HG03045 (cell line): Measurements from ENCODE around the gene GRIK4.
A peak's percentile ranks its signal among the peaks of the same experiment; 100 is the strongest.

ENCODE experiments used
- ATAC-seq: cut with Tn5 transposase; IDR thresholded peaks from one replicate; pipeline ENCODE4 v1.9.1; 2021; ENCODE audit warnings: mild to moderate bottlenecking, moderate library complexity; ENCODE audit not compliant: unreplicated experiment

The GRIK4 gene

DNA sequence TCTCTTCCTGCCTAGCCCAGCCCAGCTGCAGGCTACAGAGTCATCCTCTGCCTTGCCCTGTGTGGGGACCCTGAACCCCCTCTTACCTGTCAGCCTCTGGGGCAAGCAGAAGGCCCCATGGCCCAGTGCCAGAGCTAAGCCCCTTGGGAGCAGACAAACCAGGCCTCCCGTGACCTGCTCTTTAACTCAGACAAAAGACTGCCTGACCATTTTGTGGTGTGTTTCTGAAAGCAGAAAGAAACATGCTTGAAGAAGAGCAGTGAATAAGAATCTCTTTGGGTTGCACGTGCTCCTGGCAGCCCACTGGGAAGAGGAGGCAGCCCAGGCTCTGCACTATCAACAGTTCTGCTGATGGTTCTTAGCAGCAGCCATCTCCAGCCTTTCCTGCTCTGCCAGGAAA lies 118.6 kb downstream of the GRIK4 start:
- no peak for ATAC-seq

DNA sequence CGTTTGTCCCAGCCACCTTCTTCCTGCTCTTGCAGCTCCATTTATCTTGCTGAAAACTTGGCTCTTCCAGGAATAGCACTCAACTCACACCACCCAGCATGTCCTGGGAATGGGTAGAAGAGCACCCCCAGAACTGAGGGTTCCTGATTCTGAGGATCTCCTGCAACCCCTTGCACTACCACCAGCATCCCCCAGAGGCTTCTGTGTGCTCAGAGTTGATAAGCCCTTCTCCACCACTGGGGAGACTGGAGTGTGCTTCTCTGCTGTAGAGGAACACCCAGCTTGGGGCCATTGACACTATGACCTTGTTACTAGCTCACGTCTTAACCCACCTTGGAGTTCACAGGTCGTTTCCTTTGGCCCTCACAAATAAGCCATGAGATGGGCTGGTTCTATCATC lies 121.0 kb downstream of the GRIK4 start:
- no peak for ATAC-seq

DNA sequence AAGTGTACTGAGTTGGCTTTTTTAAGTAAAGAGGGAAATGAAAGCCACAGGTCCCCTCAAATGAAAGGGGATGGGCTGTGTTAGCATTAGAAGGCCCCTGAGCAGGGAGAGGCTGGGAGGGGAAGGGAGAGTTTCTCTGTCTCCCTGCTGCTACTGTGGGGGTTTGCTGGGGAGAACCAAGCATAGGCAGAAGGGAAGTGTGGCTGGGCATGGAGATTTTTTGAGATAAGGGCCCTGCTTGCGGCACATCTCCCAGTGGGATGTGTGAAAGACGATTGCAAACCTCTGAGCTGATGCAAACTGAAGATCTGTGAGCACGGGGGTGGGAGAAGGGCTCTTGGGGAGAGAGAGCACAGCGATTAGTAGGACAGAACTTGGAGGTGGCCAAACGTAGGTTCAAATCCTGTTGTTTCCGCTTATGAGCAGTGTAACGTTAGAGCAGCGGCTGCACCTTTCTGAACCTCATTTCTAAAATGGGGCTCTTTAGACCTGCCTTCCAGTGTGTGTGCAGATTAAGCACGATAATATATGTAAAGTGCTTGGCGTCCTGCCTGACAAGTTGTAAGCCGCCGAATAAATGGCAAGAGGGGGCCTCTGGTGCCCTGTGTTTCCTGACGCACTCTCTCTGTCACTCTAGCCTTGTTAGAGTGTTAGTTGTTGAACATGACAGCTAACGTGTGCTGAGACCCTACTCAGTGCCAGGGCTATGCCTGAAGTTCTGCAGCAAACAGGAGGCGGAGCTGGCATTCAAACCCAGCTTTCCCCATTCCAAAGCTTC lies 122.3 kb downstream of the GRIK4 start:
- no peak for ATAC-seq

DNA sequence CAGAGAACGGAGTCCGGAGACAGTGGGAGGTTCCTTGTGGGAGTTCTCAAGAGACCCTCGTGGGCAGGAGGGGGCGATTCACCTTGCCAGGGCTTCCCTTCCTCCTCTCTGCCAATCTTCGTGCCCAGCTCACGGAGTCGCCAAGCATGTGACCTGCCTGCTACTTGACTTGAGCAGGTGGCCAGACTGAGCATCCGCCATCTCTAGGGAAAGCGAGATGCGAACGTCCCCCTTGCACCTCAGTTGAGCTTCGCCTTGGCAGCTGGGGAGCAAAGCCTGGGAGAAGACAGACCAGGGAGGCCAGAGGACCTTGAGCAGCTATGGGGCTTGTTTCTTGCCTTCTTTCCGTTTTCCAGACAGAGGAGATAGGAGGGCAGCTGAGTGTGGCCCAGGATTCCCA lies 123.2 kb downstream of the GRIK4 start:
- no peak for ATAC-seq

DNA sequence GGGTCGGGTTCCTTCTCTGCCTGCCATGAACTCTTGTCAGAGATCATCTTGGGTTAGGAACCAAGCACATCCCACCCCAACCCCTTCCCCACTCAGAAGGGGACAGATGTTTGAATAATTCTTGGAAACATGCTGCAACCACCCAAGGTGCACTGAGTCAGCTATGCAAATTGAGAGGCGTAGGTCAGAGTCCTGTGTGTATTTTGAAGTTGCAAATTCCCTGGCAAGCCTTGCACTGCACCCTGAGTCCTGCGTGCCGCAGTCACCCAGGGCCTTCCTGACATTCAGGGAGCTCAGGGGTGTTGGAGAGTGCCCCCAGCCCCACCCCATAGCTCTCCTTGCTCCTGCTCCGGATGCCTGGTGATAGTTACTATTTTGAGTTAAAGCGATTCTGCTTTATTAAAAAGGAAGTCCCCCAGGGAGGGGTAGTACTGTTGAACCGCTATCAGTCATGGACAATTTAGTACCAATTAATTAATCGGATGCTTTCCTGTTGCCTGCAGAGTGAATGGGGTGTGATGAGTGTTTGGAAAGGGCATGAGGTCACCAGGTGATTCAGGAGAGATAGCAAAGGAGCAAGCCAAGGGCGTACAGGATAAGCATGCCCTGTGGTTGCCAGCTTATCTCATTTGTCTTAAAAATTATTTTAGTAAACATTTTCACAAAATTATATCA lies 123.7 kb downstream of the GRIK4 start:
- ATAC-seq, result no peak

DNA sequence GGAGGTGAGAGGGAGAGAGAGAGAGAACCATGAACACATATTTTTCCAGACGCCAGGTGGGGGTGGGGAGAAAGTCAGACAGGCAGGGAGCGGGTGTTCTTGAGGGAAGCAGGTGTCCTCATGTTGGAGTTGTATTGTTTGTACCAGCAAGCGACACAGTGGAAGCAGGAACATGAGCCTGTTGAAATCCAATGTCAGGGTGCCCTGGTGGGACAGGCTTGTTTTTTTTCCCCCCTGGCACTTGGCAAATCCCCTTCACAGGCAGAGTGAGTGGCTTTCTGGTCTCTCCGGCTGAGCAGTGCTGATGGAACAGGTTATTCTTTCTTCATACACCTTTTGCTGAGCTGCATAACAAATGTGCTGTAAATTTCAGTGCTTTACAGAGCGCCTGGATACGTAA lies 125.6 kb downstream of the GRIK4 start:
- ATAC-seq, result no peak

DNA sequence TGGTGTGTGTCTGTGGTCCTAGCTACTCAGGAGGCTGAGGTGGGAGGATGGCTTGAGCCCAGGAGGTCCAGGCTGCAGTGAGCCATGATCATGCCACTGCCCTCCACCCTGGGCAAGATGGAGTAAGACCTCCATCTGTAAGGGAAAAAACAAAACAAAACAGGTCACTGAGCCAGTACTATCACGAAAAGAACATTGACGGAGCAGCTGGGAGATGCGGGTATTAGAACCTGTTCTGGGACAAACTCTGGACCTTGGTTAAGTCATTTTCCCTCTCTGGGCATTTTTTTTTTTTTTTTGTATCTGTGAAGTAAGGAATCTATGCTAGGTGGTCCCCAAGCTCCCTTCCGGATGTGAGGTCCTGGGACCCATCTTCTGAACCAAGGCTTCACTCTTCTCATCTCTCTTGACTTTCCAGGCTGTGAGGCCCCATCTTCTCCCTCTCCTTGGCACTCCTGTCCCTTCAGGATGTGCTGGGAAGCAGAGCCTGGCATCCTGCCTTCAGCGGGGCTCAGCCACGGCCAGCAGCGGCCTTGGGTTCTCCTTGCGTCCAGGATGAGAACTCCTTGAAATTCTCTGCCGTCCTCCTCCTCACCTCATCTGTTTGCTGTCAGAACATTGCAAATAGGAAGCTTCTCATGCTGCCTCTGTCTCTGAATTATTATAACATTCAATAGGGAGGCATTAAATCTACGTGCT lies 130.8 kb downstream of the GRIK4 start:
- ATAC-seq, result no peak

DNA sequence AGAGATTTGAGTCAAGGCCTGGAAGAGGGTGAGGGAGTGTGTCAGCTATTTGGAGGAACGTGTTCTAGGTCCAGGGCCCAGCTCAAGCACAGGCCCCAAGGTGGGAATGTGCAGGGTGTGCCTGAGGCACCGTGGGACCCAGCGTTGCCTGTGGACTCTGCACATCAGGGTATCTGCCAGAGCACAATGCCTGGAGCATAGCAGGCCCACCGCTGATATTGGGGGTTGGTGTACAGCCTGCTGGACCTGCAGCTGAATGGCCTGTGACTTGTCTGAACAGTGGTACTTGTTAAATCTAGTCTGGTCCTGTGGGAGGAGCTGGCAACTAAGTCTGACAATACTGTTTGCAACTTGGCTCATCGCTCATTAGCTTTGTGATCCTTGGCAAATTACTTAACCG lies 131.7 kb downstream of the GRIK4 start:
- no peak for ATAC-seq

DNA sequence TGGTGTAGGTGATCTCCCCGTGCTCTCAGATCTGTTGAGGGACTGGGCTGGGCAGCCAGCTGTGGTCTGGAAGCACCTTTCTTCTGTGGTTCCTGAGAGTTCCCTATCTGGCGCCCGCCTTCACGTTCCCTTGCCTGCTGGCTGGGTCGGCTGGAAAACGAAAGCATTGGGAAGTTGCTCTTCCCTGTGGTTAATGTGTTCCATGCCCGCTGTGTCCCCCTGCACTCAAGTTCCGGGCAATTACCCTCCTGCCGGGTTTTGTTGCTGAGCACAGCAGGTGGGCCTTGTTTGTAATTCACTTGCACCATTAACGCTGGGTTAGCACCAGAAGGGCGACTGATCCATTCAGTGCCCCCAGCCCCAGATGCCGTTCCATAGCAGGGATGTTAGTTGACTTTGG lies 134.1 kb downstream of the GRIK4 start:
- ATAC-seq, result no peak

DNA sequence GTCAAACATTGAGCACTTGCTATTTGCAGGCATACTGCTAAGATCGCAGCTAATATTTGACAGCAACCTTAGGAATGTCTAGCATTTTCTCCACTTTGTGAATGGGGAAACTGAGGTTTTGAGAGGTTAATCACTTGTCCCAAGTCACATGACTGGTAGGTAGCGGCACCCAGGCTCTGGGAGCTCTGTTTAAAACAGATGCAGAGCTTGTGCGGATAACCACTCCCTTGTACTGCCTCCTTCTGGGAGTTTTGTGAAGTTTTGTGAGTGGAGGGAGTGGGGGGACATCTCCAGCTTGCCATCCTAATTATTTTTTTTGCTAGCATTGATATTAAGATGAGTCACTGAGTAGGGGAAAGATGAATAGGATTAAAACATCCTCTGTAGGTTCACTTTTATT lies 134.7 kb downstream of the GRIK4 start:
- ATAC-seq, result no peak

DNA sequence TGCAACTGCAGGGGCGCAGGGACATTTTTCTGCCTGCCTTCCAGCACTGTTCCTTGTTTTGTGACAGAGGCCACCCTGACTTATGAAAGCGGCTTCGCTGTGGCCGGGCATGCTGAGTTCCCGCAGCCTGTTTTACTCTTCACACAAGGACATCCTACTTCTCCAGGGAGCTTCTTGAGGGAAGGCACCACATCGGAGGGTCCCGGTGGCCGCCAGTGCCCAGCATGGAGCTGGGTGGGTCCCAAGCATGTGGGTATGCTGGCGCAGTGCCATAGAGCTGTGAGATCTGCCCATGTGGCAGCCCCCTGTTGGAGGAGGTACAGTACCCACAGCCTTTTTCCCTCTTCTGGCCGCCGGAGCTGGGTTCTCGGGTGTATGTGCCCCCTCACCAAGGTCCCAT lies 136.1 kb downstream of the GRIK4 start:
- ATAC-seq, result no peak

DNA sequence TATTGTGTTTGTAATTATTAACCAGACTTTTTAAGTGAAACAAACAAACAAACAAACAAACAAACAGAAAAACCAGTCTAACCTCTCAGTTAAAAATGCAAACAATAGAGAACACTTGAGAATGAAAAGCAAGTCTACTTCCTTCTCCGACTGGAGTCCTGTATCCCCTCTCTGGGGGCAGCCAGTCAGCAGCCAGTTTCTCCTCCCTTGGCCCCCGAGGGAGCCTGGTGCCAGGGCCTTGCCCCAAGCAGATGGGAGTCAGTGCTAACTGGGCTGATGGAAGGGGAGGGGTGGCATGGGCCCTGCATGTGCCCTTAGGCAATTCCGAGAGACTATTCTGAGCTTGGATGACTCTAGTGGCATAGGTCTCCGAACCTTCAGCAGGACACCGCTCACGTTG lies 137.2 kb downstream of the GRIK4 start:
- ATAC-seq, result no peak

DNA sequence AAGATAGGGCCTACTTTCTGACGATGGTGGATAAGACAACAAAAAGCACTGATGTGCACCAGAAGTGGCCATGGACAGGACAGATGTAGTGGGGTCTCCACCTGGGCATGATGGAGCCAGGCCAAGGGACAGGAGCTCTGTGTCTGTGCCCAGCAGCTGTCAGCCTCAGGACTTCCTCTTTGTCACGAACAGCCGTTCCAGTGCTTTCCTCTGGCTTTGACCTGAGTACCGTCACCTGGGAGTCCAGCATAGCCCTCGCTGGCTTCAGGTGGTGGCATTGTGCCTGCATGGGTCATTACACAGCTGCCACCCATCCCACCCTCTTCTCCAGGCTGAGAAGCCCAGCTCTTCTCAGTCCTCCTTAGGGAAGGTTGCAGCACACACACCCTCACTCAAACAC lies 137.8 kb downstream of the GRIK4 start:
- ATAC-seq, result no peak

DNA sequence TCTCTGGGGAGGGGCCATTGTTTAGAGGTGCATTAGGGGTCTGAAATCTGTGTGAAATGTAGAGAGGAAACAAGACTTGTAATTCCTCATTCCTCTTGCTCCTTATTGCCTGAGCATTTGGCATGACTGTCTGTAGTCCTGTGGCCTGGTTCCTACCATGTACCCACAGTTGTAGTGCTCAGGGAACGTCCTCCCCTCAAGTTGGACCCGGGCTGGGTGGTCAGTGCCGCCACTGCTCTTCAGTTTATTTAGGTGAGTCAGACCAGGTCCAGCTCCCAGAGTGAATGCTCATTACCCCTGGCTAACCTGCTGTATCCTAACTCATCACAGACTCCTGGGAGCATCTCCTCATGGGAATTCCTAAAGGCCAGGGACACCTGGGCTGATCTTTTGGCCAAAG lies 139.8 kb downstream of the GRIK4 start:
- no peak for ATAC-seq

DNA sequence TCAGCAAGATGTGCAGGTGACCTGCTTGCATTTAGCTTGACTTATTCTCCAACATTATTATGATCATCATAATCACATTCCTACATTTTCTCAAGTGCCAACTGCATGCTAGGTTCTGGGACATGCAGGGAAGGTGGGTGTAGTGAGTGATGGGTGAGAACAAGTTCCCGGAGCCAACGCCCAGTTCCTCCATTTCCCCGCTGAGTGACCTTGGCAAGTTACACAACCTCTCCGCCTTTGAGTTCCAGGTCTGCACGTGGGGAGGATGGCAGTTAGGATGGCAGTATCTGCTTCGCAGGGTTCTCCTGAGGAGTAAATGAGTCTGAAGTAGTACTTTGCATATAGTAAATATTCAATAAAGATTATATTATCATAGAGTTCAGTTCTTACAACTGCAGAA lies 140.3 kb downstream of the GRIK4 start:
- ATAC-seq, result no peak

DNA sequence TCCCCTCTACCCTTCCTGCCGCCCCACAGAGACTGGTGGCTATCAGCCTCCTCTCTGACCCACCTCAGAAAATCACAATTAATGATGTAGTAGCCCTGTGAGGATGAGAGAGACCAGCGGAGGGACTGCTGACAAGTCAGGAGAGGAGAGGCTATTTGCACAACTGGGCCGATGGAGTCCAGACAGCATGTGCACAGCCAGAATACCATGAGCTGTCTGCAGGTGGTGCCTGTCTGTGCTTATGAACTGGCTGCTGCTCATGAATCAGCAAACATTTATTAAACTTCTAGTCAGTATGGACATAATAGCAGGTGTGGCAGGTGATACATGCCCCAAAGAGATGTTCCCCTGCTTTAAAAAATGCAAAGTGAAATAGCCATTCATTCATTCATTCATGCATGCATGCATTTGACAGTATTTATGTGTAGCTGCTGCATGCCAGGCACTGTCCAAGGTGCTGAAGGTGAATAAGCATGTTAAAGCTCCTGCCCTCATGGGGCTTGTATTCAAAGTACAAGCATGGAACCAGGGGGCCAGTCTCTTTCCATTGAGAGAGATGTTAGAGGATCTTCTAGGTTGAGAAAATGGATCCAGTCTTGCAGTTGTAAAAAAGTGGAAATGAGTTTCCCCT lies 141.3 kb downstream of the GRIK4 start:
- no peak for ATAC-seq

DNA sequence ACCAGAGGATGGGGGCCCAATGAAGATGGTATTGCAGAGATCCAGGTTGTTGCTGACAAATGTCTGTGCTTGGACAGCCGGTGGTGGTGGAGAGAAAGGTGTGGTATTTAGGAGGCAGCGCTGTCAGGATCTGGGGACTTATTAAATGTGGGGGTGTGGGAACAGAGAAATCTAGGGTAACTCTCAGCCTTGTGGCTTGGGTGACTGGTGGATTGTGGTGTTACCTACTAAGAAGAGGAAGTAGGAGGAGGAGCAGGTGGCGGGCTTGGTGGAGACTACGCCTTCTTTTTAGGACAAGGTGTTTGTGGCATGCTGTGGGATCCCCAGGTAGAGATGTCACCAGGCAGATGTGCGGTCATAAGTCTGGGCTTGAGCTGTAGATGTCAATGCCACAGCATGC lies 144.0 kb downstream of the GRIK4 start:
- ATAC-seq, result no peak

DNA sequence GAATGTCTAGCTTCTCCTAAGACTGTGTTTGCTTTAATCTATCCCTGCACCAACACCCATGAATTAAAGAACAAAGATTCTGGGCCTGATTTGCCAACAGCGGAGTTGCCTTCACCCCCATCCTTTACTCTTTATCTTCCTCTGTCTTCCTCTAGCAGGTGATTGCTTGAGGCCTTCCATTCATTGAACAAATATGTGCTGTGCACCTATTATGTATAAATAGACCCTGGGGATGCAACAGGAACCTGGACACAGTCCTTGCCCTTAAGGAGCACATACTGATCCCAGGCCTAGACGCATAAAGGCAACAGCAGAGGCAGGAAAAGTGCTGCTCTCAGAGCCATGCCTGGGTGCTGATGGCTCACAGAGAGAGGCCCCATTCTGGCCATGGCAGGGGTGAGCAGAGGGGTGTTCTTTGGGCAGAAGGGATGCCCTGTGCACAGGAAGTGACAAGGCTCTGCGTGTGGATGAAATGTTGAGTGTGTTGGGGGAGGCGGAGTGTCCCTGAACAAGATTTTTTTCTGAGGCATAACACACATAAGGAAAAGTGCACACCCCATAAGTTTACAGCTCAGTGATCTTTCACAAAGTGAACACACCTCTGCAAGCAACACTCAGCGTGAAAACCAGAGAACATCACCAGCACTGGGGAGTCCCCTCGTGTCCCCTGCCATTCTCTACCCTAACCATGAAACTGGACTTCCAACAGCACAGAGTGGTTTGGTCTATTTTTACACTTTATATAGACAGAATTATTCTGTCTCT lies 145.9 kb downstream of the GRIK4 start:
- ATAC-seq, result peak; percentile 55

DNA sequence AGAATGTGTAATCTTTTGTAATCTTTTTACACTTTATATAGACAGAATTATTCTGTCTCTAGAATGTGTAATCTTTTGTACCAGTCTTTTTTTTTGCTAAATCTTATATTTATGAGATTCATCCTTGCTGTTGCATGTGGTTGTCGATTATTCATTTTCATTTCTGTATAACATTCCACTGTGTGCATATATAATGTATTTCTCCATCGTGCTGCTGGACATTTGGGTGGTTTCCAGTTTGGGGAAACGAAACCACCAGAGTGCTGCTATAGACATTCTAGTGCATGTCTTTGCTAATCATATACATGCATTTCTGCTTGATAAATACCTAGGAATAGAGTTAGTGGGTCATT lies 146.5 kb downstream of the GRIK4 start:
- peak; percentile 53 for ATAC-seq

DNA sequence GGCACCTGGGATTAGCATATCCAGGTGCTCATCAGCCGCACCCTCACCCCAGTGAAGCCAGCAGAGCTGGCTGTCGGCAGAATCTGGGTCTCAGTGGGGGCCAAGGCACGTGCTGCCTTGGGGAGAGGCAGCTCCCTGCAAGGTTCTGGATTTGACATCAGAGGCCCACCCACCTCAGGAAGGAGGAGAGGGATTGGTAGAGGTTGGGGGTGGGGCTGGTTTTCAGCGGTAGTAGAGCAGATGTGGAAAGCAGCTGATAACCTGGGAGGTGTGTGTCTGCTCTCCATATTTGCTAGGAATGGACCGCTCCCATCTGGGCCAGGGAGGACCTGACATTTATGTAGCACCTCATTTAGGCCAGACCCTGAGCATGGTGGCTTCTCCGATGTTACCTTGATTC lies 147.5 kb downstream of the GRIK4 start:
- ATAC-seq, result no peak

DNA sequence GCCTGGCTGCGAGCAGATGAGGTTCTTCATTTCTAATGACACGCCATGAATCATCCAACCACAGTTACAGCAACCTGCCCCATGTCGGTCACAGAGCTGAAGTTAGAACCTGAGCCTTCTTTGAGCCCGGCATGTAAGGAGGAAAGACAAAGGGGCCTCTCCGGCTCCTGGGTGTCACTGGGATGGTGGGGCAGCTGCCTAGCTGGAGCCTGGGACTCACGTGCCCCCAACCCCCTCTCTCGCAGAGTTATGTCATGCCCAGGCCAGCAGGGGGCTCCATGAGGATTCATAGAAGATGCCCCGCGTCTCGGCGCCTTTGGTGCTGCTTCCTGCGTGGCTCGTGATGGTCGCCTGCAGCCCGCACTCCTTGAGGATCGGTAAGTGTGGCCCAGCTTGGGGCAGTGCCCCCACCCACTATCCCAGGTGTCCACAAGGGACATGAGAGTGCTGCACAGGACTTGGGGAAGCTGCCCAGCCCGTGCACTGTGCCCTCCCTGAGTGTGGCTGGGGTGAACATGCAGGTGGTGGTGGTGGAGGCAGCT lies 148.5 kb downstream of the GRIK4 start:
- no peak for ATAC-seq
